HEK293 (cell line): ENCODE results near the gene UST.

ENCODE experiments used
- CTCF ChIP-seq: fragments of 450-650 bp; formaldehyde crosslinking; IDR thresholded peaks from 2 replicates; pipeline ENCODE4 v1.5.1; 2016; ENCODE audit warnings: missing biosample characterization, missing genetic modification characterization
- ZBTB49 ChIP-seq: fragments of 450-650 bp; formaldehyde crosslinking; IDR thresholded peaks from 2 replicates; pipeline ENCODE4 v1.5.1; 2016; ENCODE audit warnings: missing biosample characterization, missing genetic modification characterization, low read depth
- ZBTB7A ChIP-seq: fragments of 450-650 bp; formaldehyde crosslinking; IDR thresholded peaks from 2 replicates; pipeline ENCODE4 v1.5.1; 2016; ENCODE audit warnings: low read depth, missing biosample characterization, missing genetic modification characterization
- ZNF513 ChIP-seq: fragments of 450-650 bp; IDR thresholded peaks from 2 replicates; pipeline ENCODE4 v1.5.1; 2018; ENCODE audit warnings: missing biosample characterization, missing genetic modification characterization

- TF ChIP-seq CTCF (no peak), ZBTB49 (tag by site-specific recombination) (no peak), ZBTB7A (tag by site-specific recombination) (no peak), ZNF513 (no peak)
These were observed 295.1 kb downstream of the UST start for GRCh38 chr6:149041953-149042352.
